ENCODE results near the gene IFNA16.
A peak's percentile ranks its signal among the peaks of the same experiment; 100 is the strongest.
"Not testable (repeated sequence)": the region's sequence is repeated elsewhere in the genome, so short reads cannot be mapped to it uniquely, and the experiment has no call there.

GRCh38 chr9:21194867-21195776 is 22.0 kb downstream of the IFNA16 start:
- peak; percentile 22 to 49 (median 42) for TF ChIP-seq CTCF (IDR thresholded peaks at IDR 0.05)
- TF ChIP-seq POLR2A (IDR thresholded peaks at IDR 0.05): not testable (repeated sequence)

Measured in right lobe of liver (tissue), 4 donors.